GM12874 (cell line): ENCODE results near the gene MRPL1.

ENCODE experiments used
- TF ChIP-seq, protein P1 (sequence below): IDR thresholded peaks from 2 replicates; pipeline ENCODE4 v1.5.1; 2011; ENCODE audit warnings: low read depth, mild to moderate bottlenecking, control low read depth, low read length, moderate library complexity; ENCODE audit not compliant: insufficient read depth

The MRPL1 gene

GRCh38 chr4:77959566-77960338, 97.1 kb downstream of the MRPL1 start:
- TF ChIP-seq, protein P1, sequence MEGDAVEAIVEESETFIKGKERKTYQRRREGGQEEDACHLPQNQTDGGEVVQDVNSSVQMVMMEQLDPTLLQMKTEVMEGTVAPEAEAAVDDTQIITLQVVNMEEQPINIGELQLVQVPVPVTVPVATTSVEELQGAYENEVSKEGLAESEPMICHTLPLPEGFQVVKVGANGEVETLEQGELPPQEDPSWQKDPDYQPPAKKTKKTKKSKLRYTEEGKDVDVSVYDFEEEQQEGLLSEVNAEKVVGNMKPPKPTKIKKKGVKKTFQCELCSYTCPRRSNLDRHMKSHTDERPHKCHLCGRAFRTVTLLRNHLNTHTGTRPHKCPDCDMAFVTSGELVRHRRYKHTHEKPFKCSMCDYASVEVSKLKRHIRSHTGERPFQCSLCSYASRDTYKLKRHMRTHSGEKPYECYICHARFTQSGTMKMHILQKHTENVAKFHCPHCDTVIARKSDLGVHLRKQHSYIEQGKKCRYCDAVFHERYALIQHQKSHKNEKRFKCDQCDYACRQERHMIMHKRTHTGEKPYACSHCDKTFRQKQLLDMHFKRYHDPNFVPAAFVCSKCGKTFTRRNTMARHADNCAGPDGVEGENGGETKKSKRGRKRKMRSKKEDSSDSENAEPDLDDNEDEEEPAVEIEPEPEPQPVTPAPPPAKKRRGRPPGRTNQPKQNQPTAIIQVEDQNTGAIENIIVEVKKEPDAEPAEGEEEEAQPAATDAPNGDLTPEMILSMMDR = peak; percentile 36; the same call in 1 of the 2 replicates

- TF ChIP-seq, protein P1 = no peak
These were observed 97.7 kb downstream of the MRPL1 start for GRCh38 chr4:77960367-77960766.

- TF ChIP-seq, protein P1 = no peak
These were observed 100.4 kb downstream of the MRPL1 start for GRCh38 chr4:77963004-77963403.

- TF ChIP-seq, protein P1 = no peak
These were observed 127.3 kb downstream of the MRPL1 start for GRCh38 chr4:77989968-77990367.

DNA sequence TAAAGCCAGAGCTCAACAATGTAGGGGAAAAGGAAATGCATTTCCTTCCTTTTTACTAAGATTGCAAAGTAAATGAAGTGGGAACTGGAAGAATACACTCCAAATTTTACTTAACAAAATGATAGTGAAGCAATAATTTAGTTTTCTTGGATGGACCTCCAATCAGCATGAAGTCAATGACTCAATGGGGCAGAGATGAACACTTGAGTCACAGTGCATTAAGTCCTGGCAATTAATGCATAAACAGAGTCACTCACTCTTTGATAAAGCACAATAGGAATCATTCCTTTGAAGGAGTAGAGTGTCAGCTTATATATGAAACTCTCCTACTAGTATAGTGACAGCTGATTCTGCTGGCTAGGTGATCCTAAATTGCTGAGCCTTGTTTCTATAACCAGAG, 127.8 kb downstream of the MRPL1 start:
- TF ChIP-seq, protein P1 = no peak

DNA sequence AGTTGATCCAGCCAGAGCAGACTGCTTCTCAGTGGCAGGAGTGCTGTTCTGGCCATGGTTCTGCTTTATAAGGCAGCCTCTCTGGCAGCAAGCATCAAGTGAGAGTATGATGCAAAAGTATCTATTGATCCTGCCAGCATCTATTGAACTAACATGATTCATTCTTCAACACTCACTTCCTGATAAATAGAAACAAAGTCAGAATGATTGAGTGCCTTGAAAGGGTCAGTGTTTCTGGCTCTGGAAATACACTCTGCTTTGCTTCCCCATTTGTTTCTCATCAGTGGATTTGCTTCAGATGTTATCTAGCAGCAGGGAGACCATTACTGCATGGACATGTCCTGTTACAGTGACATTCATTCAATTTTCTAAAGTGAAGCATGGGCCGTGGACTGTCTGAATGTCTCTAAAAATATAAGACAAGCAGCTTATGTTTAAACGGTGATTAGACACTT, 128.3 kb downstream of the MRPL1 start:
- TF ChIP-seq, protein P1 = no peak

GRCh38 chr4:77992581-77992980, 130.0 kb downstream of the MRPL1 start:
- TF ChIP-seq, protein P1 = no peak
